ENCODE measurements around the gene DCTN3. TPM values are rescaled to one million over a fixed set of nuclear protein-coding genes. Genes with fewer than 3 reads are reported as not detected.

The DCTN3 gene
- total and polyA plus RNA-seq, 5 experiments from 2014 or later: 60.0 to 140 (median 117) TPM

DNA sequence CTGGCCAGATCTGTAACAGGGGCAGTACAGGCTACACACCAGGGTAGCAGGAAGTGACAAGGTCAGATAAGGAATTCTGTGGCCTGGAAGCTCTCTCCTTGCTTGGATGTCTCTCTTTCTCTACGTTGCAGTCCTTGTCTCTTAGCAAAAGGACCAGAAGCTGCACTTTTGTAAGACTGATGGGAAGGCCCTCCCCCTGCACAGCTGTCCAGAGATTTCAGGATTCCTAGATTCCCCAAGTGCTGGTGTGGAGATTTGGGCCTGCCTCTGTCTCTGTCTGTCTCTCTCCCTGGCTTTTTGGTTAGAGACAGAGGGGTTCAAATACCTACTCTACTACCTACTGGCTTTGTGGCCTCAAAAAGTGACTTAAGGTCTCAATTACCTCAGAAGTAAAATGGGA lies 20.7 kb downstream of the DCTN3 start:
- H3K4me3 Mint-ChIP-seq: no peak overlapping the region

DNA sequence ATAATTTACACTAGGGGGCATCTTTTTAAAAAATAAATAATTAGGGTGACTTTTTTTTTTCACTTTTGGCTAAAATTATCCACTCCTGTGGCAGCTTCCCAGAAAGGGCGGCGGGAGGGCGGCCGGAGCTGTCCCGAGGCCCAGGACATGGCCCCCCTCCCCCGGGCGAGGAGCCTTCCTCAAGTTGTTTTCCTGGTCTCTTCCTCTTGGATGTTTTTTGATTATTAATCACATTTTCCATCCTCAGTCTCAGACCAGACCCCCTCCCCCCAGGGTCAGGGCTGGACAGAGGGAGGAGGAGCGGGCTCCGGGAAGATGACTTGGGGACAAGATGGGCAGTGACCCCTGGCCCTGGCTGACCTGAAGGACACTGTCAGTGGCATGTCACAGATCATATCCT lies 26.1 kb downstream of the DCTN3 start:
- Mint-ChIP-seq H3K36me3 (peaks cover 0 to 5% (median 4%) of the 10 kb centered on the region in 3 donors), H3K9me3 (no peaks in the 10 kb centered on the region), H3K4me3 (no peak overlapping the region), H3K27ac (no peak overlapping the region), H3K27me3 (peaks cover 26 to 64% (median 48%) of the 10 kb centered on the region in 5 donors), H3K4me1 (peaks cover 16 to 34% (median 22%) of the 10 kb centered on the region in 4 donors)
- no peak for DNase-seq
- POLR2A ChIA-PET: no interaction called here
- no peak for ATAC-seq

More for the DNA sequence above, 20.7 kb downstream of the DCTN3 start:
- POLR2A ChIA-PET: no interaction called here
- Mint-ChIP-seq H3K4me1 (no peaks in the 10 kb centered on the region), H3K27me3 (peaks cover 12 to 29% (median 22%) of the 10 kb centered on the region in 5 donors), H3K27ac (no peak overlapping the region), H3K36me3 (peaks cover 0 to 5% (median 0%) of the 10 kb centered on the region in 3 donors), H3K9me3 (no peaks in the 10 kb centered on the region)
- no peak for ATAC-seq
- DNase-seq: no peak

- Mint-ChIP-seq H3K27ac (peak overlapping the region in 1 of 10 donors; percentile 51), H3K36me3 (peaks cover 0 to 5% (median 4%) of the 10 kb centered on the region in 3 donors), H3K4me3 (peak overlapping the region in 9 of 10 donors; percentile 24 to 89 (median 76)), H3K27me3 (peaks cover 34 to 75% (median 58%) of the 10 kb centered on the region in 5 donors), H3K9me3 (no peaks in the 10 kb centered on the region), H3K4me1 (peaks cover 23 to 44% (median 30%) of the 10 kb centered on the region in 4 donors)
- DNase-seq (no peak), ATAC-seq (peak; percentile 28 to 48)
- POLR2A ChIA-PET: no interaction called here
These were observed 27.2 kb downstream of the DCTN3 start for GRCh38 chr9:34592895-34593601.

DNA sequence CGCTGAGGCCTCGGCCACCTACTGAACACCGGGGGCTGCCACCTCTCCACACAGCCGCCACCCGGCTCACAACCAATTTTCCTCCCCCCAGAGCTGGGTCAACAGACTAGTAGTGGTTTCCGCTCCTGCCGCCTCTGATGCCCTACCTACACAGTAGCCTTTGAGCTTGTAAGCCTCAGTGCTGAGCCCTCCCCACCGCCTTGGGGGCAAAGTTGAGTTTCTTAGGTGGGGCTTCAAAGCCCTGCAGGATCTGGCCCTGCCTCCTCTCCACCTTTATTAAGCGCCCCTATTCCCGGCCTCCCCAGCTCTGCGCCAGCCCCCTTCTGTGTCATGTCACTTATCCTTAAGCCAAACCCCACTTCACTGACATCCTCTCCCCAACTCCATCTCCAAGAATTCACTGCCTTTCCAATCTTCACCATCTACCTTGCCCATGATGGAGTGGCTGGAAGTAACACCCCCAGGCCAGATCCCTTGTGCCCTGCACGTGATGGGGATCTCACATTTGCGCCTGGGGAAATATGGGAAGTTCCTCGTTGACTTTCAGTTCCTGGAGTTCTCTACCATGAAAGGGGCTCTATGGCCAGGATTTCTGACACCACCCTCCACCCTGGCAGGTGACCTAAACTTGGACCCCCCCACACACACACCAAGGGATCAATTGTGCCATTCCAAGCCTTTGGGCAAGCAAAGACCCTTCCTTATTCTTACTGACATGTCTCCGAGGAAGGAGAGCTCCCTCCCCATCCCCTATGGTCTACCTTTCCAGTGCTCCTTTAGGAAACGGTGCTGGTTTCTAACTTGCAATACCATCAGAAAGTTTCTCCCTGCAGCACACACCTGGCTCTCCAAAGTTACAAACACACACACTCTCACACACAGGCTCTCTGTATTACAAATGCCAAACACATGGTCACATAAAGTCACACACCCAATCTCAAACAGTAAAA lies 28.1 kb downstream of the DCTN3 start:
- no peaks in the 10 kb centered on the region for H3K9me3 Mint-ChIP-seq
- peaks cover 23 to 44% (median 31%) of the 10 kb centered on the region in 4 donors for H3K4me1 Mint-ChIP-seq
- peak overlapping the region in 2 of 10 donors; percentile 51 to 56 for H3K27ac Mint-ChIP-seq
- no peak for DNase-seq
- peak; percentile 11 to 21 for ATAC-seq
- peaks cover 0 to 5% (median 4%) of the 10 kb centered on the region in 3 donors for H3K36me3 Mint-ChIP-seq
- H3K27me3 Mint-ChIP-seq: peaks cover 38 to 75% (median 61%) of the 10 kb centered on the region in 5 donors
- H3K4me3 Mint-ChIP-seq: peak overlapping the region; percentile 61 to 89 (median 74)
- POLR2A ChIA-PET: interaction anchor here (1.2 kb wide), 1 partner anchor 13 kb away, joined by 3 read pairs; no protein-coding TSS in a partner anchor

- H3K9me3 Mint-ChIP-seq: no peaks in the 10 kb centered on the region
- H3K27ac Mint-ChIP-seq: peak overlapping the region in 1 of 10 donors; percentile 51
- peak overlapping the region; percentile 61 to 89 (median 74) for H3K4me3 Mint-ChIP-seq
- POLR2A ChIA-PET: interaction anchor here (1.2 kb wide), 1 partner anchor 12 kb away, joined by 3 read pairs; no protein-coding TSS in a partner anchor
- peaks cover 23 to 44% (median 31%) of the 10 kb centered on the region in 4 donors for H3K4me1 Mint-ChIP-seq
- peaks cover 0 to 5% (median 4%) of the 10 kb centered on the region in 3 donors for H3K36me3 Mint-ChIP-seq
- DNase-seq (peak; percentile 45 to 83 (median 74)), ATAC-seq (peak; percentile 76 to 87)
- peaks cover 43 to 76% (median 64%) of the 10 kb centered on the region in 5 donors for H3K27me3 Mint-ChIP-seq
These were observed 28.9 kb downstream of the DCTN3 start for GRCh38 chr9:34591248-34591916.

GRCh38 chr9:34590381-34591247 lies 29.7 kb downstream of the DCTN3 start:
- H3K4me3 Mint-ChIP-seq: peak overlapping the region; percentile 61 to 89 (median 74)
- ATAC-seq: peak; percentile 11 to 27
- peaks cover 25 to 44% (median 31%) of the 10 kb centered on the region in 4 donors for H3K4me1 Mint-ChIP-seq
- peaks cover 45 to 79% (median 68%) of the 10 kb centered on the region in 5 donors for H3K27me3 Mint-ChIP-seq
- POLR2A ChIA-PET: interaction anchor here (1.2 kb wide), 1 partner anchor 11 kb away, joined by 3 read pairs; no protein-coding TSS in a partner anchor
- peak in 1 of 10 donors; percentile 18 for DNase-seq
- no peaks in the 10 kb centered on the region for H3K9me3 Mint-ChIP-seq
- no peak overlapping the region for H3K27ac Mint-ChIP-seq
- H3K36me3 Mint-ChIP-seq: peaks cover 0 to 5% (median 5%) of the 10 kb centered on the region in 3 donors

- H3K27me3 Mint-ChIP-seq: peaks cover 46 to 84% (median 68%) of the 10 kb centered on the region in 5 donors
- POLR2A ChIA-PET: no interaction called here
- H3K4me3 Mint-ChIP-seq: peak within 1 kb of the TSS; percentile 73 to 89 (median 82)
- peak within 1 kb of the TSS in 2 of 10 donors; percentile 21 to 30 for H3K27ac Mint-ChIP-seq
- H3K4me1 Mint-ChIP-seq: peaks cover 25 to 44% (median 31%) of the 10 kb centered on the region in 4 donors
- ATAC-seq (peak; percentile 19 to 24), DNase-seq (no peak)
- H3K9me3 Mint-ChIP-seq: no peaks in the 10 kb centered on the region
- H3K36me3 Mint-ChIP-seq: peaks cover 0 to 5% (median 2%) of the 10 kb centered on the region in 3 donors
These were observed 30.5 kb downstream of the DCTN3 start, which contains the start of gene CNTFR for GRCh38 chr9:34589636-34590380. TSS of gene CNTFR (minus strand) at chr9:34589724. CDS start at chr9:34568981, 20,743 bp downstream.

- ATAC-seq (no peak), DNase-seq (no peak)
These were observed 31.3 kb downstream of the DCTN3 start for GRCh38 chr9:34588671-34589635.

DNA sequence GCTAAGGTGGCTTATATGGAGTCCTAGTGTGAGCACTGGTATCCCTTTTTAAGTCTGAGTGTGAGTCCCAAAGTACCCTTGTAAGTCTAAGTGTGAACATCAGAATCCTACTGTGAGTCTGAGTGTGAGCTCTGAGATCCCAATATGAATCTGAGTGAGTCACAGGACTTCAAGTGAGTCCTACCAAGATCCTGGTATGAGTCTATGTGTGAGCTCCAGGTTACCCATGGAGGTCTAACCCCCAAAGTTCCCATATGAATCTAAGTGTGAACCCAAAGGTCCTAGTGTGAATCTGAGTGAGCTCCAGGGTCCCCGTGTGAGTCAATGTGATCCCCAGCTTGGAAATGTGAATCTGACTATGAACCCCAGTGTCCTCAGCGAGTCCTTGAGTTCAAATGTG lies 33.0 kb downstream of the DCTN3 start:
- H3K27me3 Mint-ChIP-seq: peaks cover 38 to 92% (median 70%) of the 10 kb centered on the region in 5 donors
- H3K36me3 Mint-ChIP-seq: peaks cover 0 to 5% (median 0%) of the 10 kb centered on the region in 3 donors
- peak overlapping the region in 4 of 10 donors; percentile 3 to 79 (median 36) for H3K4me3 Mint-ChIP-seq
- peaks cover 18 to 32% (median 26%) of the 10 kb centered on the region in 4 donors for H3K4me1 Mint-ChIP-seq
- DNase-seq (no peak), ATAC-seq (no peak)
- no peaks in the 10 kb centered on the region for H3K9me3 Mint-ChIP-seq
- POLR2A ChIA-PET: no interaction called here
- H3K27ac Mint-ChIP-seq: no peak overlapping the region

More at GRCh38 chr9:34588671-34589635, 31.3 kb downstream of the DCTN3 start:
- H3K27me3 Mint-ChIP-seq: peaks cover 47 to 92% (median 71%) of the 10 kb centered on the region in 5 donors
- POLR2A ChIA-PET: no interaction called here
- no peaks in the 10 kb centered on the region for H3K9me3 Mint-ChIP-seq
- peaks cover 0 to 5% (median 0%) of the 10 kb centered on the region in 3 donors for H3K36me3 Mint-ChIP-seq
- peak overlapping the region; percentile 44 to 85 (median 79) for H3K4me3 Mint-ChIP-seq
- peaks cover 25 to 44% (median 31%) of the 10 kb centered on the region in 4 donors for H3K4me1 Mint-ChIP-seq
- H3K27ac Mint-ChIP-seq: peak overlapping the region in 1 of 10 donors; percentile 30

Data from naive thymus-derived CD8-positive, alpha-beta T cell (primary cell).